K562 (cell line): Measurements from ENCODE around the gene MTMR12. TPM values are rescaled to one million over a fixed set of nuclear protein-coding genes. Genes with fewer than 3 reads are reported as not detected.

Experiments used
- ATAC-seq: fragments of 200-7000 bp; cut with Tn5 transposase; 3 replicates; pipeline ENCODE4 v1.9.1; 2020; ENCODE audit warnings: moderate library complexity
- BruUV-seq: library from RNA; stranded (reverse); fragments of 400-500 nt; replicated peaks from 2 replicates; lab custom pipeline; 2021; lab: Mats Ljungman, UMichigan
- CTCF ChIA-PET: fragments of 300-600 bp; formaldehyde crosslinking; extraction: SDS; loops from one replicate; lab custom pipeline; 2021; ENCODE audit warnings: low intra/inter-chr PET ratio; lab: Yijun Ruan, JAX
- POLR2A ChIA-PET: fragments of 300-600, 350-650 bp; sonication (Branson Sonifier 250); formaldehyde crosslinking; extraction: SDS; loops from one replicate; lab custom pipeline; 2021; ENCODE audit warnings: antibody characterized with exemption, inconsistent platforms; lab: Yijun Ruan, JAX
- DNase-seq, 4 experiments: peaks; one replicate each; pipeline versions ENCODE4 v3.0.0 to v3.0.0-alpha.2; 2011 to 2018; ENCODE audit warnings: low spot score in 3 of 4, mixed read lengths in 3 of 4; ENCODE audit errors: extremely low read depth in 1 of 4
- FAIRE-seq: peaks from 2 replicates; lab custom pipeline; 2011; peaks lifted over from hg19 to GRCh38; lab: Jason Lieb, UNC
- H2AFZ ChIP-seq: 2 replicates; pipeline ENCODE4 v1.6.0; 2011; ENCODE audit warnings: low read depth, low read length, control low read depth, inconsistent platforms
- H3K27ac ChIP-seq: fragments of 200-600 bp; 3 replicates; pipeline ENCODE4 v1.8.0; 2011; ENCODE audit warnings: low read depth, mild to moderate bottlenecking, control low read depth, inconsistent platforms, low read length, moderate library complexity, mixed read lengths; ENCODE audit errors: extremely low read depth
- H3K27me3 ChIP-seq, 2 experiments: fragments of 300-600 bp in 1 of 2; 2 replicates in 1 of 2; 3 replicates in 1 of 2; pipeline versions ENCODE4 v1.6.0 to v1.8.0; 2011; ENCODE audit warnings: inconsistent platforms in 2 of 2, low read length in 2 of 2, mild to moderate bottlenecking in 1 of 2, mixed read lengths in 1 of 2, moderate library complexity in 1 of 2; ENCODE audit not compliant: control insufficient read depth in 2 of 2, insufficient read depth in 2 of 2
- H3K36me3 ChIP-seq: fragments of 300-600 bp; 3 replicates; pipeline ENCODE4 v1.8.0; 2011; ENCODE audit warnings: mild to moderate bottlenecking, low read length, inconsistent platforms; ENCODE audit not compliant: control insufficient read depth, insufficient read depth
- H3K4me1 ChIP-seq, 2 experiments: fragments of 200-600 bp in 1 of 2; replicated peaks in 1 of 2; 2 replicates in 1 of 2; 3 replicates in 1 of 2; pipeline versions ENCODE4 v1.5.1 to v1.8.0; 2011; ENCODE audit warnings: inconsistent platforms in 2 of 2, low read length in 2 of 2, mild to moderate bottlenecking in 1 of 2, mixed read lengths in 1 of 2, moderate library complexity in 1 of 2; ENCODE audit not compliant: control insufficient read depth in 2 of 2, insufficient read depth in 2 of 2
- H3K4me2 ChIP-seq: 2 replicates; pipeline ENCODE4 v1.6.1; 2011; ENCODE audit warnings: low read length, control low read depth, inconsistent platforms, mixed read lengths; ENCODE audit not compliant: insufficient read depth
- H3K4me3 ChIP-seq: fragments of 200-600 bp; sonication (generic), shearing (Covaris generic); 2 replicates; pipeline ENCODE4 v1.5.1; 2016; ENCODE audit warnings: control low read depth, inconsistent platforms
- H3K79me2 ChIP-seq: fragments of 200-600 bp; 3 replicates; pipeline ENCODE4 v1.8.0; 2011; ENCODE audit warnings: low read length, inconsistent platforms; ENCODE audit not compliant: control insufficient read depth, insufficient read depth
- H3K9ac ChIP-seq, 2 experiments: 2 replicates each; pipeline versions ENCODE4 v1.6.0 to v1.6.1; 2011; ENCODE audit warnings: low read depth in 2 of 2, low read length in 2 of 2, control low read depth in 1 of 2, inconsistent platforms in 1 of 2, mild to moderate bottlenecking in 1 of 2, mixed read lengths in 1 of 2; ENCODE audit not compliant: insufficient read depth in 1 of 2
- H3K9me1 ChIP-seq: one replicate; pipeline ENCODE4 v1.6.0; 2011; ENCODE audit warnings: inconsistent platforms, mild to moderate bottlenecking, low read length, moderate library complexity; ENCODE audit not compliant: control insufficient read depth, insufficient read depth
- H3K9me3 ChIP-seq: replicated peaks from 2 replicates; pipeline ENCODE4 v1.5.1; 2011; ENCODE audit warnings: low read depth, low read length, inconsistent platforms; ENCODE audit not compliant: control insufficient read depth, insufficient read depth
- H4K20me1 ChIP-seq: replicated peaks from 2 replicates; pipeline ENCODE4 v1.6.1; 2011; ENCODE audit warnings: low read length, inconsistent platforms, mixed read lengths; ENCODE audit not compliant: control insufficient read depth, insufficient read depth
- HDGF ChIP-seq: fragments of 450-650 bp; IDR thresholded peaks from 2 replicates; pipeline ENCODE4 v1.6.1; 2016
- SAFB2 ChIP-seq: fragments of 200-400 bp; formaldehyde crosslinking; IDR thresholded peaks from 2 replicates; pipeline ENCODE4 v1.6.1; 2018; ENCODE audit warnings: borderline replicate concordance, low read length, low read depth, moderate library complexity; ENCODE audit not compliant: severe bottlenecking
- SPI1 ChIP-seq: IDR thresholded peaks from 2 replicates; pipeline ENCODE4 v1.6.1; 2011; ENCODE audit warnings: low read depth, low read length, control low read depth, borderline replicate concordance
- ZBTB26 ChIP-seq: fragments of 450-650 bp; formaldehyde crosslinking; IDR thresholded peaks from 2 replicates; pipeline ENCODE4 v1.4.0; 2022; ENCODE audit warnings: missing genetic modification characterization
- WGBS: fragments of 100-300 bp; shearing (Covaris generic); methylation state at CpG from one replicate; pipeline ENCODE4 v1.1.6; 2016; ENCODE audit warnings: low coverage, mixed read lengths; ENCODE audit not compliant: insufficient coverage; ENCODE audit errors: missing lambda C conversion rate; 5-methylcytosine and 5-hydroxymethylcytosine counted together
- in situ Hi-C: fragments of 300-500 bp; cut with MboI; formaldehyde crosslinking; loops from 4 replicates; pipeline ENCODE4 v1.15.0; 2018; ENCODE audit warnings: inconsistent platforms, mixed read lengths
- intact Hi-C: fragments of 100-400 bp; cut with micrococcal nuclease; formaldehyde crosslinking; loops from 2 replicates; pipeline ENCODE4 v1.14.2; 2022
- polyA plus RNA-seq, 8 experiments: library from polyadenylated mRNA; depleted of rRNA in 4 of 8; stranded (reverse) in 5 of 8; unstranded in 3 of 8; fragments of >200 nt; fragmentation: Nextera tagmentation in 2 of 8; fragmentation: Illumina TruSeq in 1 of 8; extraction: Ambion mirVana in 2 of 8; extraction: Trizol in 1 of 8; gene quantifications; 2 replicates each; pipeline versions ENCODE4 v1.2.1 to v1.2.3, GENCODE V29; 2011 to 2014; ENCODE audit warnings: inconsistent platforms in 1 of 8, missing spikeins in 1 of 8
- total RNA-seq, 7 experiments: library from RNA; depleted of rRNA in 6 of 7; stranded (reverse); fragments of >200 nt in 6 of 7; fragmentation: Illumina TruSeq in 2 of 7; extraction: Trizol in 2 of 7; gene quantifications; 2 replicates each; pipeline versions ENCODE4 v1.2.1 to v1.2.3, GENCODE V29; 2011 to 2021; ENCODE audit warnings: low replicate concordance in 1 of 7

MTMR12 gene
- total and polyA plus RNA-seq, 9 of the 15 experiments (the other 6 are each of a cell fraction or from before 2014, with no cell fraction given), result 4.0 to 28.7 (median 17.1) TPM

DNA sequence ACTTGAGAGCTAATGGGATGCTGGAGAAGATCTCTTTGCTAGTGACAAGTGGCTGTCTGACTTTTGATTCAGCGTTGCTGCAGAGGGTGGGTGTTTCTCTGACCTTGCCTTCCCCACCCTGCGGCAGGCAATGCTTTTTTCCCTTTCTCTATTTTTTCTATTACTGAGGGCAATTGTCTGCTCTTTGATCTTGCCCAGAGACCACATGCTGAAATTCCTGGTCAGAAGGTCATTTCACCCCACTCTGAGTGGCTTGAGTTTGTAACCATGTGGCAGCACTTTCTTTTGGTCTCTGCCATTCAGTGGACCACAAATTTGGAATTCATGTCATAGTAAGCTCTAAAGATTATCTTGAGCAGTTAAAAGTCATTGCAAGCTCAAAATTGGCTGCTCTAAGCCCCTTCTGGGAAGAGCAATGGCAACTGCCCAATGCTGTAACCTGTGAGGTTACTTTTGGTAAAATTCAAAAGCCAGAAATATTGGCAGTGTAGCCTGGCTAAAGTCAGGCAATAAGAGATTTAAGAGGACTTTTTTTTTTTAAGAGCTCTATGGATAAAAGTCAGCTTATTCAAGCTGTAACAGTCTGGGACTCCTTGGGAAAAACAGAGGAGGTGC lies 30.4 kb upstream of the MTMR12 start (continued):
- TF ChIP-seq ZBTB26 (CRISPR knock-in tag) (no peak), HDGF (no peak)

DNA sequence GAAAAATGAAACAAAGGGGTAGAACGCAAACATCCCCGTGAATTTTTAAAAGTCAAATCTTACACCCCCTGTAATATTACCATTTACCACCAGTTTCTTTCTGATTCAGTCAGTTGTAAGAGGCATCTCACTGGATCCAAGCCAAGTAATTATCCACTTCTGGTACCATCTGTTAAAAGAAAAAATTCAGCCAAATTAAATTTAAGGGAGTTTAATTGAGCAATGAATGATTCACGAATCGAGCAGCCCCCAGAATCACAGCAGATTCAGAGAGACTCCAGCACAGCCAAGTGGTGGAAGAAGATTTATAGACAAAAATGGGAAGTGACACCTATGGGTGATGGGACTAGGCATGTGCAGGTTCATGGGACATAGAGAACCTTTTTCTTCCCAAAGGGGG lies 29.9 kb upstream of the MTMR12 start:
- no TSS peak for BruUV-seq
- H3K36me3 ChIP-seq, result no peaks in the 10 kb centered on the region
- ChIA-PET POLR2A (interaction anchor here (0.6 to 1.0 kb wide), 3 partner anchors 14 to 80 kb away, joined by 3 to 4 read pairs (median 3); no protein-coding TSS in a partner anchor), CTCF (no interaction called here)
- in situ Hi-C loops, result no loop called here
- no peaks in the 10 kb centered on the region; a peak in 1 of 5 replicates for H3K27me3 ChIP-seq
- H3K79me2 ChIP-seq, result no peaks in the 10 kb centered on the region
- H4K20me1 ChIP-seq, result no peaks in the 10 kb centered on the region
- TF ChIP-seq SPI1, result peak; percentile 50; the same call in 1 of the 2 replicates
- TF ChIP-seq SAFB2, result no peak
- ATAC-seq (no peak), DNase-seq (no peak), FAIRE-seq (no peak)
- WGBS, result 7% methylated on average over 4 of the region's 4 CpGs
- no peaks in the 10 kb centered on the region for H3K4me1 ChIP-seq
- no peak overlapping the region for H3K27ac ChIP-seq
- no peak overlapping the region for H2AFZ ChIP-seq
- no peak overlapping the region for H3K4me2 ChIP-seq
- no peak overlapping the region for H3K4me3 ChIP-seq
- intact Hi-C loops, result no loop called here
- no peak overlapping the region for H3K9ac ChIP-seq
- no peaks in the 10 kb centered on the region for H3K9me1 ChIP-seq
- no peaks in the 10 kb centered on the region for H3K9me3 ChIP-seq
